Measurements from ENCODE around the gene NALF2. TPM values are rescaled to one million over a fixed set of nuclear protein-coding genes. Genes with fewer than 3 reads are reported as not detected.

The NALF2 gene
- total RNA-seq, 1 experiment from 2014 or later = 2.3 TPM

DNA sequence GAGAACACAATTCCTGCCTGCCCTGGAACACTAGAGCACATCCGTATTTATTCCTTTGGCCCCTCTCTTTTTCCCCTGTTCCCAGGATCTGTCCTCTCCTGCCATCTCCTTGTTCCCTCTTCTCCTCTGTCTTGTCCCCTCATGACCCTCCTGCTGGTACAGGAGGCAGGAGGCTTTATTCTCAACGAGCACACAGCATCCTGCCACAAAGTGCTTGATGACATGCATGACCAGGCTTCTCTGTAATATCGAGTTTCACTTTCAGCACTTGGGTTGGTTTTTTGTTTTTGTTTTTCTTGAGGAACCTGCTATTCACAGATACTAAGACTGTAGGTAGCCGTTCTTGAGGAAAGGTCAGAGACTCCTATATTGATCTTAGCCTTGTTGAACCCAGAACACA, 35.3 kb downstream of the NALF2 start:
- no peaks in the 10 kb centered on the region for H3K9me3 ChIP-seq (ENCODE audit: low read depth, low read length, poor library complexity, severe bottlenecking)
- POLR2A ChIA-PET (ENCODE audit: low non-redundant PET) = no interaction called here
- CTCF ChIA-PET = no interaction called here
- H3K36me3 ChIP-seq (ENCODE audit: insufficient read depth, low read length, poor library complexity, severe bottlenecking) = no peaks in the 10 kb centered on the region
- no TSS peak for BruUV-seq (replicated peaks)
- no peaks in the 10 kb centered on the region for H3K27me3 ChIP-seq (replicated peaks; ENCODE audit: insufficient read depth, low read depth, low read length, poor library complexity)
- no peak overlapping the region for H3K27ac ChIP-seq (ENCODE audit: low read depth, low read length, poor library complexity, severe bottlenecking)
- intact Hi-C loops (cut with micrococcal nuclease; ENCODE audit: unreplicated experiment) = loop anchor here (2.0 kb wide), 1 partner anchor 79 kb away; no protein-coding TSS in a partner anchor
- H3K4me1 ChIP-seq (ENCODE audit: insufficient read depth, low read length, poor library complexity, severe bottlenecking) = no peaks in the 10 kb centered on the region
- TF ChIP-seq, protein P1, sequence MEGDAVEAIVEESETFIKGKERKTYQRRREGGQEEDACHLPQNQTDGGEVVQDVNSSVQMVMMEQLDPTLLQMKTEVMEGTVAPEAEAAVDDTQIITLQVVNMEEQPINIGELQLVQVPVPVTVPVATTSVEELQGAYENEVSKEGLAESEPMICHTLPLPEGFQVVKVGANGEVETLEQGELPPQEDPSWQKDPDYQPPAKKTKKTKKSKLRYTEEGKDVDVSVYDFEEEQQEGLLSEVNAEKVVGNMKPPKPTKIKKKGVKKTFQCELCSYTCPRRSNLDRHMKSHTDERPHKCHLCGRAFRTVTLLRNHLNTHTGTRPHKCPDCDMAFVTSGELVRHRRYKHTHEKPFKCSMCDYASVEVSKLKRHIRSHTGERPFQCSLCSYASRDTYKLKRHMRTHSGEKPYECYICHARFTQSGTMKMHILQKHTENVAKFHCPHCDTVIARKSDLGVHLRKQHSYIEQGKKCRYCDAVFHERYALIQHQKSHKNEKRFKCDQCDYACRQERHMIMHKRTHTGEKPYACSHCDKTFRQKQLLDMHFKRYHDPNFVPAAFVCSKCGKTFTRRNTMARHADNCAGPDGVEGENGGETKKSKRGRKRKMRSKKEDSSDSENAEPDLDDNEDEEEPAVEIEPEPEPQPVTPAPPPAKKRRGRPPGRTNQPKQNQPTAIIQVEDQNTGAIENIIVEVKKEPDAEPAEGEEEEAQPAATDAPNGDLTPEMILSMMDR (conservative IDR thresholded peaks at IDR 0.05; ENCODE audit: low read depth, low read length) = no peak
- TF ChIP-seq EZH2 (IDR thresholded peaks at IDR 0.05; ENCODE audit: borderline replicate concordance, low read depth, low read length, poor library complexity, severe bottlenecking) = no peak
- no peak for DNase-seq (ENCODE audit: low spot score)
- H3K4me3 ChIP-seq (ENCODE audit: low read depth, low read length, poor library complexity, severe bottlenecking) = no peak overlapping the region

DNA sequence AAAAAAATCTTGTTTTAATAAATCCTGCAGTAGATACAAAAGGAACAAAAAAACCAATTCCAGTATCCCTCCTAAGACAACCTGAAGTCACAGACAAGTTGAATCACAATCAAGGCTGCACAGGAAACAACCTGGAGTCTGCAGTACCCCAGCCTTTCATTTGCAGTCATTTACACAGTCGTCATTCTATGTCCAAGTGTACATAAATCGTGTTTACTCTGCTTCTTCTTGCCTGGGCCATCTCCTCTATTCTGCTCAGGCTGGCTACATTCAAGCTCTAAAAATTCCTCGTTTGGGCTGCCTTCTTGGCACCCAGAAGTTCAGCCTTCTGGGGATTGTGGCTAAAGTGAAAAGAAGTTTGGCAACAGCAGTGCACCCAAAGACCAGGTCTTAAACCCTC, 37.8 kb downstream of the NALF2 start:
- H3K9me3 ChIP-seq (ENCODE audit: low read depth, low read length, poor library complexity, severe bottlenecking) = no peaks in the 10 kb centered on the region
- no peak overlapping the region for H3K27ac ChIP-seq (ENCODE audit: low read depth, low read length, poor library complexity, severe bottlenecking)
- DNase-seq (ENCODE audit: low spot score) = no peak
- H3K27me3 ChIP-seq (replicated peaks; ENCODE audit: insufficient read depth, low read depth, low read length, poor library complexity) = no peaks in the 10 kb centered on the region
- ChIA-PET CTCF (no interaction called here), POLR2A (ENCODE audit: low non-redundant PET) (no interaction called here)
- intact Hi-C loops (cut with micrococcal nuclease; ENCODE audit: unreplicated experiment) = no loop called here
- H3K36me3 ChIP-seq (ENCODE audit: insufficient read depth, low read length, poor library complexity, severe bottlenecking) = no peaks in the 10 kb centered on the region
- no TSS peak for BruUV-seq (replicated peaks)
- TF ChIP-seq, protein P1 (conservative IDR thresholded peaks at IDR 0.05; ENCODE audit: low read depth, low read length) = no peak
- no peak for TF ChIP-seq EZH2 (IDR thresholded peaks at IDR 0.05; ENCODE audit: borderline replicate concordance, low read depth, low read length, poor library complexity, severe bottlenecking)
- H3K4me3 ChIP-seq (ENCODE audit: low read depth, low read length, poor library complexity, severe bottlenecking) = no peak overlapping the region
- H3K4me1 ChIP-seq (ENCODE audit: insufficient read depth, low read length, poor library complexity, severe bottlenecking) = no peaks in the 10 kb centered on the region

DNA sequence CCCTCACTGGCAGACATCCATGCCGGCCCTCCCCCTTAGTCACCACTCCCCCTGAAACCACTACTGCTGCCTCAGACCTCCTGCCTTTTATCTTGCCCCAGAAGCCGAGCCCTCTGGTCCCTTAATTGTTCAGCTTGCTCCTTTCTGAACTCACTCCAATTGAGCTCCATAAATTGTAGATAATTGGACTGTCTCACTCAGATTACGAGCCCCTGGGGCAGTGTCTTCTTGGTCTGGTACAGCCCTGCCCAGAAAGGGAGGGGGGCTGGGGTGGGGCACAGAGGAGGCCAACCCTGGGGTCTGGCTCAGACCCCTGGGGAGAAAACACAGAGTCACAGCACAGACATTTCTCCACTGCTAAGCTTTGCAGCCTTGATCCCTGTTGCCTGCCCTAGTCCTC, 39.4 kb downstream of the NALF2 start:
- no peak for DNase-seq (ENCODE audit: low spot score)
- no TSS peak for BruUV-seq (replicated peaks)
- Histone ChIP-seq H3K4me3 (ENCODE audit: low read depth, low read length, poor library complexity, severe bottlenecking) (no peak overlapping the region), H3K9me3 (ENCODE audit: low read depth, low read length, poor library complexity, severe bottlenecking) (no peaks in the 10 kb centered on the region), H3K27ac (ENCODE audit: low read depth, low read length, poor library complexity, severe bottlenecking) (no peak overlapping the region), H3K27me3 (replicated peaks; ENCODE audit: insufficient read depth, low read depth, low read length, poor library complexity) (no peaks in the 10 kb centered on the region), H3K36me3 (ENCODE audit: insufficient read depth, low read length, poor library complexity, severe bottlenecking) (no peaks in the 10 kb centered on the region), H3K4me1 (ENCODE audit: insufficient read depth, low read length, poor library complexity, severe bottlenecking) (no peaks in the 10 kb centered on the region)
- ChIA-PET POLR2A (ENCODE audit: low non-redundant PET) (no interaction called here), CTCF (no interaction called here)
- TF ChIP-seq EZH2 (IDR thresholded peaks at IDR 0.05; ENCODE audit: borderline replicate concordance, low read depth, low read length, poor library complexity, severe bottlenecking) = no peak
- TF ChIP-seq, protein P1 (conservative IDR thresholded peaks at IDR 0.05; ENCODE audit: low read depth, low read length) = no peak
- intact Hi-C loops (cut with micrococcal nuclease; ENCODE audit: unreplicated experiment) = no loop called here
